SKM-1 treated with dmso at 0.1 percent for 144 hours (cell line): Measurements from ENCODE around the gene TSHZ2.
A peak's percentile ranks its signal among the peaks of the same experiment; 100 is the strongest.

ENCODE experiments used
- DNase-seq: peaks from one replicate; lab custom pipeline; 2025; ENCODE audit not compliant: unreplicated experiment; lab: John Stamatoyannopoulos, UW

TSHZ2 gene

GRCh38 chr20:53157443-53158408 is 185.6 kb downstream of the TSHZ2 start:
- DNase-seq, result peak; percentile 39

- DNase-seq, result no peak
Measured at GRCh38 chr20:53159160-53159559, 187.0 kb downstream of the TSHZ2 start.

- no peak for DNase-seq
Measured at GRCh38 chr20:53161073-53161472, 188.9 kb downstream of the TSHZ2 start.

- no peak for DNase-seq
Measured at GRCh38 chr20:53161473-53161872, 189.3 kb downstream of the TSHZ2 start.

DNA sequence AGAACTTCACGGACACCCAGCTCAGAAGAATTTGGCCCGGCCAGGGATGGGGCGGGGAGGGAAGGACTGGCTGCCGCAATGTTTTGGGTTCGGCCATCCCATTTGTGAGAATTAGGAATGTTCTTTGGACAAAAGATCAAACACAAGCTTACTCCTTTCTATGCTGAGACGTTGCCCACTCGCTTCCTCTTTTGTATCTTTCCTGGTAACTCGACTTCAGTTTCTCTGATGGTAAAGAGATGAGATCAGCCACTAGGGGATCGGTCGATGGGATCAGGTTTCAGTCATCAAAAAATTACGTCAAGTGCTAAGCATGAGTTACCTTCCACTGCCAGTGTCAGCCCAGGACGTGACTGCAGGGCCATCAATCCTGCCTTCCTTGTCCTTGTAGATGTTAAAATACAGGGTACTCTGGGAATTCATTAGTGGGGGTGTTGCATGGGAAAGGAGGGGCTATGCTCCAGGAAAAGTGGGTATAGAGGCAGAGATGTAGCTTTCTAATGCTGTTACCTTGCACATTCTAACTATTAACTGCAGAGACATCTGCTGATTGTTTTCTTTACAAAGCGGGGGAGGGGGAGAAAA is 190.2 kb downstream of the TSHZ2 start:
- peak; percentile 10 for DNase-seq

DNA sequence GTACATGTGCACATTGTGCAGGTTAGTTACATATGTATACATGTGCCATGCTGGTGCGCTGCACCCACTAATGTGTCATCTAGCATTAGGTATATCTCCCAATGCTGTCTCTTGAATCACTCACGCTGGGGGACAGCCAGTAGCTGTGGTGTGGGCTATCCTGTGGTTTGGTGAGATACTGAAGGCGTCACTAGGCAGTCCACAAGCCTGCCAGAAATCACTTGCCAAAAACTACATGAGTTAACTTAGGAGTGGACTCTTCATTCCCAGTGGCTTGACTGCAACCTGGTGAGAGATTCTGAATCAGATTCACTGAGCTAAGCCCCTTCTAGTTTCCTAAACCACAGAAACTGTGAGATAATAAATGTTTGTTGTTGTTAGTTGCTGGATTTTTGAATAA is 191.3 kb downstream of the TSHZ2 start:
- DNase-seq, result no peak

GRCh38 chr20:53164072-53164471 is 191.9 kb downstream of the TSHZ2 start:
- no peak for DNase-seq

DNA sequence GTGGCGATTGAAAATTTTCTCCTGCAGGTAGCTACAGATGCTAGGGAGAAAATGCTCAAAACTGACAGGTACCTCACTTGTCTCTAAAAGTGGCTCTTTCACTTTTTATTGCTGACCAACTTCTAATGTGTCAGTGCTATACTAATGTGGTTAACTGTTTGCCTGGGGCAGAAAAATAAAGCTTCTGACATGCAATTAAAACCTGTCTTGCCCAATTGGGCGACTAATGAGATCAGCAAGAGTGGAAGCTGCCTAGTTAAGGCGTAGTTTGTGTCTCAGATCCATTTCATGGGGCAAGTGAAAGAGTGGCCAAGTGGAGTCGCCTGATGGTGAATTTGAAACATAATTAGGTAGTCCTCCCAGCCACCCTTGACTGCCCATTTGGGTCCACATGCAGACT is 193.3 kb downstream of the TSHZ2 start:
- DNase-seq, result no peak

DNA sequence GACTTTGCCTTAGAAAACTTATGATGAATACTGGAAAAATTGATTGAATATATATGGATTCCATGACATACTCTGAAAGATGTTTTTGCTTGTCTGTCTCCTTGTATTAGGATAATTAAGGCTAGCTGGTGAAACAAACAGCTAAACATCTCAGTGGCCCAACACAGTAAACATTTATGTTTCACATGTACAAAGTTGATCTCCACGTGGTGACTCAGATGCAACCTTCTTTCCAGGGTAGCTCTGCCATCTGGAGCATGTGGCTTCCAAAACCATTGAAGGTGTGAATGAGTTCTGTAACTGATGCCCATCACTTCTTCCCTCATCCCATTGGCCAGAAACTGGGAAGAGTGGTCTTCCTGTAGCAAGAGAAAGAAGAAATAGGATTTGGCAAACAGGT is 196.3 kb downstream of the TSHZ2 start:
- no peak for DNase-seq

DNA sequence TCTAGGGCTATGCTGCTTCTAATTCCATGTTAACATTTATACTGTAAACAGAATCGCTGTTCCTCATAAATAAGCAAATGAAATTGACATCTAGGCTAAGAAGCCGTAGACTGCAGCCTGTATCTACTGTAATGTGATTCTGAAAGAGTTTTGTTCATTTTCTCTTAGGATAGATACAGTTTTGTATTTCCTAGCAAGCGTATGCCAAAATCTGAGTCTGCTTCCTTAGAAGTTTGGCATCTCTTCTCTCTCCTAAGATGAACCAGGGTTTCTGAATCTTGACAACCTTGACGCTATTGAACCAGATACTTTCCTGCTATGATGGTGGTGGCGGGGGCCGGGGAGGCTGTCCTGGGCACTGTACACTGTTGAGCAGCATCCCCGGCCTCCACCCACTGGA is 198.0 kb downstream of the TSHZ2 start:
- no peak for DNase-seq

DNA sequence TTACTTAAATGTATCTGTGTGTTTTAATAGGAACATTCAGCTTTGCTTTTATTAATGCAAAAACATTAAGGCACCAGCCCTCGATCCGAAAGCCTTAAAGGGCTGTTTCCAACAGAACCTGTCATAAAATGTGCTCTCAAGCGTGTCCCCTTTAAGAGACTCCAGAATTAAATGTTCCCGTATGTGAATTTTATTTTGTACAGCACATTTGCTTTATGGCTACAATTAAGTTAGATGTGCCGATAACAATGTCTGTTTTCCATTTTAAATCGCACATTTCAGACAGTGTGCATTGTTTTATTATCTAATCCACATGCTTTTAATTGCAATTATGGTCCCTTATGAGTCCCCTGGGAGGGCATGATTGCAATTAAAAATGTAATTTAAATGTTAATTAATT is 198.9 kb downstream of the TSHZ2 start:
- DNase-seq, result no peak

- DNase-seq, result no peak
Measured at GRCh38 chr20:53174454-53174853, 202.3 kb downstream of the TSHZ2 start.

DNA sequence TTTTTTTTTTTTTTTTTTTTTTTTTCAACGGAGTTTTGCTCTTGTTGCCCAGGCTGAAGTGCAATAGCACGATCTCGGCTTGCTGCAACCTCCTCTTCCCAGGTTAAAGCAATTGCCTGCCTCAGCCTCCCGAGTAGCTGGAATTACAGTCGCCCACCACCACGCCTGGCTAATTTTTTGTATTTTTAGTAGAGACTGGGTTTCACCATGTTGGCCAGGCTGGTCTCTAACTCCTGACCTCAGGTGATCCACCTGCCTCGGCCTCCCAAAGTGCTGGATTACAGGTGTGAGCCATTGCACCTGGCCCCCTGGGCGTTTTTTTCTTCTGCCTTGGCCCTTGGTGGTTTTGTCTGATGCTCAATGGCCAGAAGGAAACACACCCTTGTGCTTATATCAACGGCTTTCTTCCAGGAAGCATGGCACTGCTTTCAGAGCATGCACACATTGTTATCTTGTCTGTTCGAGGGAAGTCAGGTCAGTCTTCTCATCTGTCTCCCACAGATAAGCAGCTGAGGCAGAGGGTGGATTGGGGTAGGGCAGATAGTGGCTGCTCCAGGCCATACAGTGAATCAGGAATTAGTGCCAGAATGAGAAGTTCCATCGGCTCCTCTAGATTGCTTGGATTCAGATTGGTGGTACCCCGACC is 203.1 kb downstream of the TSHZ2 start:
- DNase-seq, result no peak

- DNase-seq, result no peak
Measured at GRCh38 chr20:53176134-53176533, 204.0 kb downstream of the TSHZ2 start.

DNA sequence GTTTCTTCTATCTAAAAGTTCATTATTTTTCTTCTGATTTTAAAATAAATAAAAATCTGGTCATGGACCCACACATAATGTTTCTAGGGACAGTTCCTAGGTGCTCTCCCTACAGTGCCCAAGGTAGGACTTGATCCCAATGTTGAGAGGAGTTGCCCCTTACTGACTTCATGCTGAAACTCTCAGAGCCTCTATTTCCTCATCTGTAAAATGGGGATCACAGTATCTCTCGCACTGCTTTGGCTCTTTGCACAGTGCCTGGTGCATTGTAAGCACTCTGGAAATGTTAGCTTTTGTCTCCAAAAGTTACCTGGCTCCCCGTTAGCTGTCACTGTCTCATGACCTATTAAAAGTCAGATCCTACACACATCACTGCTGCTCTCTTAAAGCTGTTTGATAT is 205.5 kb downstream of the TSHZ2 start:
- DNase-seq, result no peak

GRCh38 chr20:53179749-53180148 is 207.6 kb downstream of the TSHZ2 start:
- DNase-seq, result no peak

DNA sequence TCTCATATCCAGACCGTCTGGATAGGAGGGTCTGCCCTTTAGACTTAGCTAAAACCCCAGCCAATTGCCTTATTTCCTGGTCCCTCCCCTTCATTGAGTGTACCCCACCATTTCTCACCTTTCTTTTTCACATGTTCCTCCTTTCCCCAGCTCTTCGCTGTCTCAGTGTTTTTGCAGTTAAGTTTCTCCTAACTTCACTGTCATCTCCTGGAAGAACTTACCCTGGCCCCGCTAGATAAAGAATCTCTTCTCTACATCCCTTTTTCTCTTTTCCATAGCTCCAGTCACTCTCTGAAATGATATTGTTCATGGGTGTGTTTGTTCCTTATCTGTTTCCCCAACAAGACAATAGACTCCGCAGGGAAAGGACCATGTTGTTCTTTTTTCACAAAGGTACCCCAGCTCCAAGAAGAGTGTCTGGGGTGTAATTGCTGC is 208.8 kb downstream of the TSHZ2 start:
- no peak for DNase-seq

- no peak for DNase-seq
Measured at GRCh38 chr20:53181866-53182376, 209.8 kb downstream of the TSHZ2 start.

DNA sequence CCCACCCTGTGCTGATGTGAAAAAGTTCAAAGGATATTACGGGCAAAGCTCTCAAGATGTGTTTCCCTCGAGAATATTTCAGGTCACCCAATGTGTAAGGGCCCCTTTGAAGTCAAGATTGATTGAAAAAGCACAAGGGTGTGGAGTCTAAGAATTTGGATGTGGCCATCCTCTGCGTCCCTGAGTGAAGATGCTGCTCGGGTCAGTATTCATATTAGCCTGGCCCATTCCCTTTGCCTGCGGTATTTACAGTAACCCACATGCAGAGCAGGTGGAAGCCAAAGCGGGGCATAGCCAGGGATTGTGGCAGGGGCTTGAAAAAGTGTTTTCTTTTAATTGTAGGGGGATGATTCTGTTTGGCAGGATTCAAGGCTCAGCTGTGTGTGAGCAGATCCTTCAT is 211.0 kb downstream of the TSHZ2 start:
- no peak for DNase-seq

DNA sequence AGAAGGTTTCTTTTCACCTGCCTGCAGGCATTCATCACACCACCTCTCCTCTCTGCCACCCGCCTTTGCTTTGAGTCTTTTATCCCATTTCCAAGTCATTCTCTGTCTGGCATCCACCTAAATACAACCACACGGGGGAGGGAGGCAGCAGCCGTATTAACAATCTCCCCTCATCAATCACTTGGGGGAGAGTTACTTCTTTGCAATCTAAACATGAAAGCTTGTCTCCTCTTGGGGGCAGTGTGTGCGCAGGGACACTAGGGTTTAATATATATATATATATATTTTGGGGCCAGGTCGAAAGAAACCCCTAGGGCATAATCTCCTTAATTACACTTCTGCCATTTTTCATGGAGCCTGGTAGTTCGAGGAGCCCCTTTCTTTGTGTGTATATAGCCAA is 214.5 kb downstream of the TSHZ2 start:
- DNase-seq, result no peak

- DNase-seq, result no peak
Measured at GRCh38 chr20:53187392-53188068, 215.4 kb downstream of the TSHZ2 start.
